Suprapubic skin (tissue), 4 donors: ENCODE measurements around the gene ZNRF4. TPM values are rescaled to one million over a fixed set of nuclear protein-coding genes. Genes with fewer than 3 reads are reported as not detected.

Experiments
- DNase-seq, 2 donors: peaks; one replicate each; pipeline ENCODE4 v3.0.0-alpha.2; 2019; ENCODE audit warnings: low spot score in 2 of 2
- H3K27ac ChIP-seq: fragments of 200-600 bp; sonication (generic); one replicate; pipeline ENCODE4 v1.5.1; 2019
- H3K27me3 ChIP-seq: fragments of 200-600 bp; sonication (generic); one replicate; pipeline ENCODE4 v1.5.1; 2019
- H3K36me3 ChIP-seq: fragments of 200-600 bp; sonication (generic); one replicate; pipeline ENCODE4 v1.5.1; 2019
- H3K4me1 ChIP-seq: fragments of 200-600 bp; sonication (generic); one replicate; pipeline ENCODE4 v1.5.1; 2019
- H3K4me3 ChIP-seq: fragments of 200-600 bp; sonication (generic); one replicate; pipeline ENCODE4 v1.5.1; 2019; ENCODE audit warnings: mild to moderate bottlenecking
- H3K9me3 ChIP-seq: fragments of 200-600 bp; sonication (generic); one replicate; pipeline ENCODE4 v1.5.1; 2019
- CTCF ChIP-seq, 2 donors: fragments of 200-600 bp in 1 of 2; fragments of 450-650 bp in 1 of 2; sonication (generic) in 1 of 2; IDR thresholded peaks; one replicate each; pipeline ENCODE4 v1.5.1; 2016 to 2019; ENCODE audit warnings: antibody characterized with exemption in 2 of 2, mild to moderate bottlenecking in 1 of 2, moderate library complexity in 1 of 2
- EP300 ChIP-seq: sonication (generic); formaldehyde crosslinking; IDR thresholded peaks from one replicate; pipeline ENCODE4 v1.6.1; 2017; ENCODE audit warnings: antibody characterized with exemption
- POLR2A ChIP-seq, 2 donors: fragments of 450-650 bp; IDR thresholded peaks; one replicate each; pipeline ENCODE4 v1.6.1; 2017; ENCODE audit warnings: antibody characterized with exemption in 2 of 2, mild to moderate bottlenecking in 2 of 2, moderate library complexity in 2 of 2
- POLR2AphosphoS5 ChIP-seq, 3 donors: sonication (generic); formaldehyde crosslinking; IDR thresholded peaks; one replicate each; pipeline ENCODE4 v1.6.1; 2017; ENCODE audit warnings: antibody characterized with exemption in 3 of 3
- WGBS: methylation state at CpG from one replicate; pipeline ENCODE4 v1.1.5; 2018; 5-methylcytosine and 5-hydroxymethylcytosine counted together
- total RNA-seq, 4 donors: library from RNA; depleted of rRNA; stranded (reverse); fragments of >200 nt; gene quantifications; one replicate each; pipeline ENCODE4 v1.1.0, GENCODE V29; 2016

ZNRF4 gene
- total RNA-seq, 4 donors from 2014 or later, result not detected

- no peaks in the 10 kb centered on the region for H3K36me3 ChIP-seq
- no peak for DNase-seq
- H3K4me1 ChIP-seq, result no peaks in the 10 kb centered on the region
- WGBS, result 86% methylated on average over 5 of the region's 5 CpGs
- H3K27me3 ChIP-seq, result peaks cover 43% of the 10 kb centered on the region
- H3K4me3 ChIP-seq, result no peak overlapping the region
- H3K27ac ChIP-seq, result no peak overlapping the region
- TF ChIP-seq POLR2A (IDR thresholded peaks at IDR 0.05) (no peak), CTCF (IDR thresholded peaks at IDR 0.05) (no peak), EP300 (no peak), POLR2AphosphoS5 (IDR thresholded peaks at IDR 0.05) (no peak)
- no peaks in the 10 kb centered on the region for H3K9me3 ChIP-seq
Measured at GRCh38 chr19:5444431-5444830, 10.8 kb upstream of the ZNRF4 start.

- no peak overlapping the region for H3K27ac ChIP-seq
- DNase-seq, result no peak
- H3K4me1 ChIP-seq, result no peaks in the 10 kb centered on the region
- peaks cover 45% of the 10 kb centered on the region for H3K27me3 ChIP-seq
- TF ChIP-seq POLR2A (IDR thresholded peaks at IDR 0.05) (no peak), EP300 (no peak), CTCF (IDR thresholded peaks at IDR 0.05) (no peak), POLR2AphosphoS5 (IDR thresholded peaks at IDR 0.05) (no peak)
- H3K36me3 ChIP-seq, result no peaks in the 10 kb centered on the region
- no peak overlapping the region for H3K4me3 ChIP-seq
- no peaks in the 10 kb centered on the region for H3K9me3 ChIP-seq
- WGBS, result 36% methylated on average over 2 of the region's 2 CpGs
Measured at GRCh38 chr19:5445071-5445470, 10.1 kb upstream of the ZNRF4 start.

GRCh38 chr19:5445561-5446055 is 9.6 kb upstream of the ZNRF4 start:
- Histone ChIP-seq H3K27me3 (peaks cover 50% of the 10 kb centered on the region), H3K36me3 (no peaks in the 10 kb centered on the region), H3K4me3 (no peak overlapping the region), H3K9me3 (no peaks in the 10 kb centered on the region), H3K4me1 (no peaks in the 10 kb centered on the region), H3K27ac (no peak overlapping the region)
- whole genome bisulfite sequencing, result 21% methylated on average over 5 of the region's 5 CpGs
- DNase-seq, result no peak
- TF ChIP-seq POLR2A (IDR thresholded peaks at IDR 0.05), result no peak
- TF ChIP-seq EP300, result no peak
- TF ChIP-seq POLR2AphosphoS5 (IDR thresholded peaks at IDR 0.05), result no peak
- no peak for TF ChIP-seq CTCF (IDR thresholded peaks at IDR 0.05)

DNA sequence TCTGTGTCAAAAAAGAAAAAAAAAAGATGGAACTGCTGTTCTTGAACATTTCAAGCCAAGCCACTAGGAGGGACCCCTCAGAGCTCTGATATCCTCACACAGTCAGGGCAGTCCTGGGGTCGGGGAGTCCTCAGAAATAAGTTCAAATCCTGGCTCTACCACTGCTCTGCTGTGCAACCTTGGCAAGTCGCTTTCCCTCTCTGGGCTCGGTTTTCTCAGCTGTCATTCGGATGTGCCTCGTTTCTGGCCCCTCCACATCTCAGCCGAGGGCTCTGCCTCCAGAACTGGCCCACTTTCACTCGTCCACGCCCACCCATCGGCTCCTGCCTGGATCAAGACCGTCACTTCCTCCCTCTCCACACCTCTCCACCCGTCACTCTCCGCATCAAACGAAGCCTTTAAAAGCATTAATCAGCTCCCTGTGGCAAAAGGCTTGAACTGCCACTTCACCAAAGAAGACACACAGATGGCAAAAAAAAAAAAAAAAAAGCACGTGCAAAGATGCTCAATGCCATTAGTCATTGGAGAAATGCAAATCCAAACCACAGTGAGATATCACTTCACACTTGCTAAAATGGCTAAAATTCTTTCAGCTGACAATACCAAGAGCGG is 7.4 kb upstream of the ZNRF4 start:
- peaks cover 58% of the 10 kb centered on the region for H3K27me3 ChIP-seq
- WGBS, result 40% methylated on average over 15 of the region's 15 CpGs

More for the DNA sequence above, 7.4 kb upstream of the ZNRF4 start:
- H3K4me3 ChIP-seq, result no peak overlapping the region
- TF ChIP-seq CTCF (IDR thresholded peaks at IDR 0.05) (no peak), EP300 (no peak), POLR2A (IDR thresholded peaks at IDR 0.05) (no peak), POLR2AphosphoS5 (IDR thresholded peaks at IDR 0.05) (no peak)
- no peaks in the 10 kb centered on the region for H3K4me1 ChIP-seq
- no peak for DNase-seq
- no peaks in the 10 kb centered on the region for H3K9me3 ChIP-seq
- H3K27ac ChIP-seq, result no peak overlapping the region
- H3K36me3 ChIP-seq, result no peaks in the 10 kb centered on the region
